HCT116 (cell line): ENCODE measurements around the gene NOP16. TPM values are rescaled to one million over a fixed set of nuclear protein-coding genes. Genes with fewer than 3 reads are reported as not detected.
A peak's percentile ranks its signal among the peaks of the same experiment; 100 is the strongest.

Experiments used
- ATAC-seq: fragments of 200-7000 bp; cut with Tn5 transposase; 2 replicates; pipeline ENCODE4 v1.9.1; 2020; ENCODE audit warnings: mild to moderate bottlenecking, moderate library complexity
- BruUV-seq: library from RNA; stranded (reverse); fragments of 400-500 nt; replicated peaks from 2 replicates; lab custom pipeline; 2021; lab: Mats Ljungman, UMichigan
- CTCF ChIA-PET: fragments of 300-600 bp; sonication (Branson Sonifier 250); formaldehyde crosslinking; loops from one replicate; lab custom pipeline; 2021; ENCODE audit warnings: antibody characterized with exemption; lab: Charles Lee
- POLR2A ChIA-PET: fragments of 300-600, 350-600 bp; sonication (Branson Sonifier 250); formaldehyde crosslinking; loops from one replicate; lab custom pipeline; 2021; ENCODE audit warnings: antibody characterized with exemption; lab: Charles Lee
- RAD21 ChIA-PET, 2 experiments: fragments of 300-600 bp; sonication (Branson Sonifier 250); formaldehyde crosslinking; loops; one replicate each; lab custom pipeline; 2023; ENCODE audit warnings: low total read pairs in 2 of 2; ENCODE audit not compliant: uncharacterized antibody in 2 of 2, unreplicated experiment in 2 of 2, low non-redundant PET in 1 of 2; lab: Charles Lee
- DNase-seq: peaks from one replicate; pipeline ENCODE4 v3.0.0-alpha.2; 2010; ENCODE audit warnings: low read depth, low spot score
- H2AFZ ChIP-seq: fragments of 200-600 bp; shearing (Covaris generic), sonication (generic); 2 replicates; pipeline ENCODE4 v1.6.1; 2017; ENCODE audit warnings: low read depth, mixed run types, mixed read lengths, antibody characterized with exemption, low read length; ENCODE audit not compliant: poor library complexity, severe bottlenecking
- H3K27ac ChIP-seq: 2 replicates; pipeline ENCODE4 v1.5.1; 2012; ENCODE audit warnings: low read depth, low read length
- H3K27me3 ChIP-seq: fragments of 200-600 bp; sonication (generic); 2 replicates; pipeline ENCODE4 v1.6.1; 2016; ENCODE audit warnings: mixed run types, low read length, mixed read lengths; ENCODE audit not compliant: insufficient read depth
- H3K36me3 ChIP-seq, 2 experiments: fragments of 200-500 bp in 1 of 2; fragments of 200-600 bp in 1 of 2; sonication (Bioruptor generic) in 1 of 2; sonication (generic) in 1 of 2; 2 replicates each; pipeline versions ENCODE4 v1.5.1 to v1.6.1; 2014 to 2016; ENCODE audit warnings: low read length in 2 of 2, inconsistent platforms in 1 of 2, mixed read lengths in 1 of 2, mixed run types in 1 of 2; ENCODE audit not compliant: insufficient read depth in 2 of 2, control insufficient read depth in 1 of 2
- H3K4me1 ChIP-seq, 2 experiments: fragments of 200-600 bp in 1 of 2; sonication (generic) in 1 of 2; 2 replicates each; pipeline versions ENCODE4 v1.5.1 to v1.6.1; 2012 to 2017; ENCODE audit warnings: low read length in 2 of 2, inconsistent platforms in 1 of 2, mild to moderate bottlenecking in 1 of 2, mixed read lengths in 1 of 2, mixed run types in 1 of 2, moderate library complexity in 1 of 2; ENCODE audit not compliant: insufficient read depth in 2 of 2, control insufficient read depth in 1 of 2
- H3K4me2 ChIP-seq: fragments of 200-600 bp; sonication (generic); 2 replicates; pipeline ENCODE4 v1.6.1; 2017; ENCODE audit warnings: mixed run types, low read length, mixed read lengths
- H3K4me3 ChIP-seq, 2 experiments: fragments of 200-600 bp in 1 of 2; sonication (generic) in 1 of 2; replicated peaks in 1 of 2; 2 replicates each; pipeline ENCODE4 v1.5.1; 2011 to 2016; ENCODE audit warnings: low read length in 2 of 2, control low read depth in 1 of 2, low read depth in 1 of 2, mild to moderate bottlenecking in 1 of 2, mixed read lengths in 1 of 2, mixed run types in 1 of 2
- H3K79me2 ChIP-seq: fragments of 200-600 bp; sonication (generic); 2 replicates; pipeline ENCODE4 v1.6.1; 2017; ENCODE audit warnings: mild to moderate bottlenecking, mixed run types, low read length, moderate library complexity, mixed read lengths; ENCODE audit not compliant: insufficient read depth
- H3K9ac ChIP-seq: fragments of 200-600 bp; sonication (generic); 2 replicates; pipeline ENCODE4 v1.6.1; 2016; ENCODE audit warnings: low read length, mixed read lengths
- H3K9me2 ChIP-seq: fragments of 200-600 bp; sonication (generic), shearing (Covaris generic); 2 replicates; pipeline ENCODE4 v1.6.1; 2017; ENCODE audit warnings: mixed run types, mild to moderate bottlenecking, moderate library complexity; ENCODE audit not compliant: insufficient read depth
- H3K9me3 ChIP-seq, 2 experiments: fragments of 200-500 bp in 1 of 2; fragments of 200-600 bp in 1 of 2; sonication (Bioruptor generic) in 1 of 2; sonication (generic) in 1 of 2; 2 replicates each; pipeline ENCODE4 v1.6.1; 2014 to 2017; ENCODE audit warnings: low read length in 2 of 2, mixed read lengths in 2 of 2, inconsistent platforms in 1 of 2, low read depth in 1 of 2, mild to moderate bottlenecking in 1 of 2, mixed run types in 1 of 2, moderate library complexity in 1 of 2; ENCODE audit not compliant: control insufficient read depth in 1 of 2, insufficient read depth in 1 of 2
- H4K20me1 ChIP-seq: fragments of 200-600 bp; sonication (generic), shearing (Covaris generic); 2 replicates; pipeline ENCODE4 v1.6.1; 2017; ENCODE audit warnings: mixed run types, mild to moderate bottlenecking, moderate library complexity; ENCODE audit not compliant: insufficient read depth
- ATF3 ChIP-seq: IDR thresholded peaks from 2 replicates; pipeline ENCODE4 v1.6.1; 2012
- ELF1 ChIP-seq: IDR thresholded peaks from 2 replicates; pipeline ENCODE4 v1.6.1; 2012; ENCODE audit warnings: low read depth, borderline replicate concordance
- JUND ChIP-seq: IDR thresholded peaks from 2 replicates; pipeline ENCODE4 v1.6.1; 2012
- RAD21 ChIP-seq: IDR thresholded peaks from 2 replicates; pipeline ENCODE4 v1.6.1; 2012; ENCODE audit warnings: low read depth, mild to moderate bottlenecking
- SRF ChIP-seq: IDR thresholded peaks from 2 replicates; pipeline ENCODE4 v1.6.1; 2012; ENCODE audit warnings: low read depth
- TCF7L2 ChIP-seq: IDR thresholded peaks from 2 replicates; pipeline ENCODE4 v1.7.0; 2011; ENCODE audit warnings: borderline replicate concordance, inconsistent platforms; ENCODE audit not compliant: insufficient read depth, insufficient read length; ENCODE audit errors: extremely low read depth
- ZFX ChIP-seq: fragments of 450-650 bp; IDR thresholded peaks from 2 replicates; pipeline ENCODE4 v1.6.1; 2017
- intact Hi-C: fragments of 100-400 bp; cut with micrococcal nuclease; formaldehyde crosslinking; loops from 2 replicates; pipeline ENCODE4 v1.10.0; 2022
- total RNA-seq: library from RNA; stranded (reverse); gene quantifications from one replicate; pipeline ENCODE4 v1.2.1, GENCODE V29; 2021; ENCODE audit not compliant: unreplicated experiment

NOP16 gene
- total RNA-seq, 1 experiment from 2014 or later = 67.1 TPM

- ChIA-PET RAD21 (no interaction called here), POLR2A (interaction anchor here (1.2 kb wide), 1 partner anchor 11 kb away, joined by 5 read pairs; no protein-coding TSS in a partner anchor), CTCF (interaction anchor here (1.7 kb wide), 1 partner anchor 41 kb away, joined by 3 read pairs; no protein-coding TSS in a partner anchor)
- H3K27ac ChIP-seq = peak overlapping the region; percentile 72
- H3K79me2 ChIP-seq = peaks cover 45% of the 10 kb centered on the region
- DNase-seq (no peak), ATAC-seq (peak; percentile 41)
- intact Hi-C loops = loop anchor here (1.0 kb wide), 1 partner anchor 27 kb away; the partner anchor contains the start of genes HIGD2A and NOP16
- no peaks in the 10 kb centered on the region for H3K9me3 ChIP-seq
- H3K4me2 ChIP-seq = peak overlapping the region; percentile 98
- H3K4me3 ChIP-seq = peak overlapping the region; percentile 97 to 100
- peaks cover 0 to 11% of the 10 kb centered on the region in 2 experiments; a peak in 2 of 4 replicates for H3K4me1 ChIP-seq
- peak overlapping the region; percentile 96 for H3K9ac ChIP-seq
- H3K9me2 ChIP-seq = no peaks in the 10 kb centered on the region
- H3K27me3 ChIP-seq = no peaks in the 10 kb centered on the region
- TSS peak; percentile 73 for BruUV-seq
- TF ChIP-seq TCF7L2 (no peak), ZFX (no peak), ELF1 (no peak), RAD21 (no peak), SRF (no peak), JUND (no peak)
- H4K20me1 ChIP-seq = 0 out of 2 replicates have a peak, but pooled peaks cover 5% of the 10 kb centered on the region
- H2AFZ ChIP-seq = peak overlapping the region; percentile 61
- H3K36me3 ChIP-seq = peaks cover 6 to 20% of the 10 kb centered on the region in 2 experiments; a peak in 2 of 4 replicates
These were observed 27.4 kb downstream of the NOP16 start for GRCh38 chr5:176360894-176361436.

- TF ChIP-seq ATF3 = no peak
- ChIA-PET RAD21 (no interaction called here), CTCF (no interaction called here), POLR2A (no interaction called here)
- no peak overlapping the region for H3K27ac ChIP-seq
- peaks cover 58% of the 10 kb centered on the region for H3K79me2 ChIP-seq
- H3K4me3 ChIP-seq = no peak overlapping the region
- H3K4me1 ChIP-seq = peaks cover 0 to 11% of the 10 kb centered on the region in 2 experiments; a peak in 2 of 4 replicates
- no peak for DNase-seq
- H3K27me3 ChIP-seq = no peaks in the 10 kb centered on the region
- TSS peak; percentile 23 for BruUV-seq
- H4K20me1 ChIP-seq = 0 out of 2 replicates have a peak, but pooled peaks cover 5% of the 10 kb centered on the region
- H3K36me3 ChIP-seq = peaks cover 9 to 23% of the 10 kb centered on the region in 2 experiments; a peak in 2 of 4 replicates
- intact Hi-C loops = no loop called here
- H3K9me2 ChIP-seq = no peaks in the 10 kb centered on the region
- no peak overlapping the region for H2AFZ ChIP-seq
- no peak overlapping the region for H3K9ac ChIP-seq
- H3K9me3 ChIP-seq = no peaks in the 10 kb centered on the region
- no peak for ATAC-seq
- peak overlapping the region; percentile 98; the same call in 1 of the 2 replicates for H3K4me2 ChIP-seq
These were observed 28.7 kb downstream of the NOP16 start for GRCh38 chr5:176359658-176360057.
